OCI-LY3 (cell line): ENCODE measurements around the gene HYPK.
"Not testable (repeated sequence)": the region's sequence is repeated elsewhere in the genome, so short reads cannot be mapped to it uniquely, and the experiment has no call there.

Experiments used
- H2AFZ ChIP-seq: fragments of 200-600, 300-600 bp; shearing (Covaris generic); 2 replicates; pipeline ENCODE4 v1.6.0; 2014; ENCODE audit warnings: antibody characterized with exemption, low read depth, low read length
- H3K27ac ChIP-seq: fragments of 200-600, 300-600 bp; sonication (generic); 2 replicates; pipeline ENCODE4 v1.5.1; 2014; ENCODE audit warnings: mild to moderate bottlenecking, low read length, moderate library complexity, mixed read lengths
- H3K27me3 ChIP-seq: fragments of 200-600, 300-600 bp; sonication (generic); 2 replicates; pipeline ENCODE4 v1.6.1; 2014; ENCODE audit warnings: low read depth, low read length, mixed read lengths
- H3K36me3 ChIP-seq: fragments of 200-600, 300-600 bp; sonication (generic); replicated peaks from 2 replicates; pipeline ENCODE3; 2014; ENCODE audit warnings: low read depth, low read length, mixed read lengths
- H3K4me1 ChIP-seq: fragments of 300-600, 200-600 bp; sonication (generic); 2 replicates; pipeline ENCODE4 v1.6.1; 2014; ENCODE audit warnings: low read length, mixed read lengths
- H3K4me2 ChIP-seq: fragments of 200-600, 300-600 bp; sonication (generic); 2 replicates; pipeline ENCODE4 v1.6.1; 2014; ENCODE audit warnings: low read length, mixed read lengths
- H3K4me3 ChIP-seq: fragments of 300-600, 200-600 bp; sonication (generic); 2 replicates; pipeline ENCODE4 v1.5.1; 2014; ENCODE audit warnings: antibody characterized with exemption, mild to moderate bottlenecking, low read length, moderate library complexity
- H3K79me2 ChIP-seq: fragments of 300-600, 200-600 bp; shearing (Covaris generic); 2 replicates; pipeline ENCODE4 v1.6.1; 2014; ENCODE audit warnings: mild to moderate bottlenecking, low read length, mixed read lengths
- H3K9ac ChIP-seq: fragments of 300-600, 200-600 bp; shearing (Covaris generic); 2 replicates; pipeline ENCODE4 v1.6.0; 2014; ENCODE audit warnings: mild to moderate bottlenecking, low read length, moderate library complexity
- H3K9me3 ChIP-seq: fragments of 200-600, 300-600 bp; shearing (Covaris generic); 2 replicates; pipeline ENCODE4 v1.6.1; 2014; ENCODE audit warnings: low read length, mixed read lengths; ENCODE audit not compliant: insufficient read depth
- H4K20me1 ChIP-seq: fragments of 200-600, 300-600 bp; sonication (generic); 2 replicates; pipeline ENCODE4 v1.6.1; 2016; ENCODE audit warnings: low read length, mixed read lengths; ENCODE audit not compliant: insufficient read depth
- EZH2phosphoT487 ChIP-seq: fragments of 200-600 bp; shearing (Covaris generic); IDR thresholded peaks from 2 replicates; pipeline ENCODE4 v1.6.1; 2018; ENCODE audit warnings: antibody characterized with exemption, mixed run types, low read depth
- TF ChIP-seq, protein P1 (sequence below): fragments of 200-600, 300-600 bp; sonication (generic); IDR thresholded peaks from 2 replicates; pipeline ENCODE4 v1.5.1; 2014; ENCODE audit warnings: antibody characterized with exemption, low read length, low read depth

Gene HYPK

DNA sequence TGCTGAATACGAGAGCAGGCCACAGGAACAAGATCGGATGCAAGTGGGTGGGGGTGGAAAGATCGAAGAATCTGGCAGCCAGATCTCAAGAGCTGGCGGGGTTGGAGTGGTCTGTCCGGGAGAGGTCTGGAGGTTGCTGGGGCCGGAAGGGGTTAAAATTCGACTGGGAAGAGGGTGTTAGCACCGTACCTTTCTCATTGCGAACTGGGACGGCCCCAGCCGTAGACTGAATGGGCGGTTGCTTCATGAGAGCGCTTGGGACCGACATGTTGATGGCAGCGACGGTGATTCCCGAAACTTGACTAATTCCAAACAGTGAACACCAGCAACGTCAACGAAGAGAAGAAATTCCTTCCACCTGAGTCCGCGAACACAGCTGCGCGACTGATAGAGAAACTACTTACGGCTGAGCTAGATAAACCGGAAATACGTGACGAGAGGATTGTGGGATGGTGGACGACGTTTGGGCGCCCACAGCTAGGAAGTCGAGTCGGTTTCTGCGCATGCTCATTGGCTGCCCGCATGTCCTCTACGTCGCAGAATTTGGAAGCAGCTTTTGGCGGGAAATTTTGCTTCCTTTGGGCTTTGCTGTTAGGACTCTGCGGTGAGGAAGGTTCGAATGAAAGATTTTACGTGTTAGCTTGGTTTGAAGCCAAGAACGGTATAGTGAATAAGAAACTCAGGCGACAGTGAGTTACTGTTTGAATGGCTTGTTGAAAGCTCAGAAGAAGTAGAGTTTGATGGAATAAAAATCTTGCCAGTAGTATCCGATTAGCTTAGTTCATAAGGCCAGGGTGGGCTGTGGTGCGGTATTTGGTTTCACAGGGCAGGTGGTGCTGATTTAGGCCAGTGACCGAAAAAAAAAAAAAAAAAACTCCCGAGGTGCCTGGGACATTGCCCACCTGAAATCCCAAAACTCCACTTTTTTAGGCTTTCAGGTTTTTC lies 24.2 kb downstream of the HYPK start, which contains the start of gene MFAP1:
Gene MFAP1 (minus strand): TSS at position 389 of the 945 bp plus-strand sequence. CDS start 121 bp downstream, at position 268.
- Histone ChIP-seq H3K4me2 (peak within 1 kb of the TSS; percentile 74), H4K20me1 (0 out of 2 replicates have a peak, but pooled peaks cover 2% of the 10 kb centered on the region), H3K9me3 (no peaks in the 10 kb centered on the region; the same call in 1 of the 2 replicates), H3K36me3 (peaks cover 16% of the 10 kb centered on the region), H3K4me3 (peak within 1 kb of the TSS; percentile 94), H3K79me2 (peaks cover 83% of the 10 kb centered on the region), H3K9ac (peak within 1 kb of the TSS; percentile 95), H3K27me3 (no peaks in the 10 kb centered on the region), H3K4me1 (peaks cover 36% of the 10 kb centered on the region), H3K27ac (peak within 1 kb of the TSS; percentile 71), H2AFZ (peak within 1 kb of the TSS; percentile 94)
- no peak for TF ChIP-seq EZH2phosphoT487
- TF ChIP-seq, protein P1, sequence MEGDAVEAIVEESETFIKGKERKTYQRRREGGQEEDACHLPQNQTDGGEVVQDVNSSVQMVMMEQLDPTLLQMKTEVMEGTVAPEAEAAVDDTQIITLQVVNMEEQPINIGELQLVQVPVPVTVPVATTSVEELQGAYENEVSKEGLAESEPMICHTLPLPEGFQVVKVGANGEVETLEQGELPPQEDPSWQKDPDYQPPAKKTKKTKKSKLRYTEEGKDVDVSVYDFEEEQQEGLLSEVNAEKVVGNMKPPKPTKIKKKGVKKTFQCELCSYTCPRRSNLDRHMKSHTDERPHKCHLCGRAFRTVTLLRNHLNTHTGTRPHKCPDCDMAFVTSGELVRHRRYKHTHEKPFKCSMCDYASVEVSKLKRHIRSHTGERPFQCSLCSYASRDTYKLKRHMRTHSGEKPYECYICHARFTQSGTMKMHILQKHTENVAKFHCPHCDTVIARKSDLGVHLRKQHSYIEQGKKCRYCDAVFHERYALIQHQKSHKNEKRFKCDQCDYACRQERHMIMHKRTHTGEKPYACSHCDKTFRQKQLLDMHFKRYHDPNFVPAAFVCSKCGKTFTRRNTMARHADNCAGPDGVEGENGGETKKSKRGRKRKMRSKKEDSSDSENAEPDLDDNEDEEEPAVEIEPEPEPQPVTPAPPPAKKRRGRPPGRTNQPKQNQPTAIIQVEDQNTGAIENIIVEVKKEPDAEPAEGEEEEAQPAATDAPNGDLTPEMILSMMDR, result no peak

DNA sequence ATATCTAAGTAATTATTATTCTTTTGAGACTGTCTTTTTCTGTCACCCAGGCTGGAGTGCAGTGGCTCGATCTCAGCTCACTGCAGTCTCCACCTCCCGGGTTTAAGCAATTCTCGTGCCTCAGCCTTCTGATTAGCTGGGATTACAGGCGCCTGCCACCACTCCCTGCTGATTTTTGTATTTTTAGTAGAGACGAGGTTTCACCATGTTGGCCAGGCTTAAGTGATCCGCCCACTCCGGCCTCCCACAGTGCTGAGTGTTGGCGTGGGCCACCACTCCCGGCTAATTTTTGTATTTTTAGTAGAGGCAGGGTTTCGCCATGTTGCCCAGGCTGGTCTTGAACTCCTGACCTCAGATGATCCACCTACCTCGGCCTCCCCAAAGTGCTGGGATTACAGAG lies 24.9 kb downstream of the HYPK start:
- H3K9ac ChIP-seq, H4K20me1 ChIP-seq, H2AFZ ChIP-seq, H3K27me3 ChIP-seq, H3K9me3 ChIP-seq: not testable (repeated sequence)
- H3K27ac ChIP-seq, result peak overlapping the region; percentile 71; the same call in 1 of the 2 replicates
- H3K36me3 ChIP-seq, result peaks cover 22% of the 10 kb centered on the region
- H3K4me1 ChIP-seq, result peaks cover 42% of the 10 kb centered on the region
- peak overlapping the region; percentile 94 for H3K4me3 ChIP-seq
- peak overlapping the region; percentile 74; the same call in 1 of the 2 replicates for H3K4me2 ChIP-seq
- peaks cover 83% of the 10 kb centered on the region for H3K79me2 ChIP-seq

GRCh38 chr15:43826029-43826507 lies 25.7 kb downstream of the HYPK start:
- peak overlapping the region; percentile 75 for H3K27ac ChIP-seq

DNA sequence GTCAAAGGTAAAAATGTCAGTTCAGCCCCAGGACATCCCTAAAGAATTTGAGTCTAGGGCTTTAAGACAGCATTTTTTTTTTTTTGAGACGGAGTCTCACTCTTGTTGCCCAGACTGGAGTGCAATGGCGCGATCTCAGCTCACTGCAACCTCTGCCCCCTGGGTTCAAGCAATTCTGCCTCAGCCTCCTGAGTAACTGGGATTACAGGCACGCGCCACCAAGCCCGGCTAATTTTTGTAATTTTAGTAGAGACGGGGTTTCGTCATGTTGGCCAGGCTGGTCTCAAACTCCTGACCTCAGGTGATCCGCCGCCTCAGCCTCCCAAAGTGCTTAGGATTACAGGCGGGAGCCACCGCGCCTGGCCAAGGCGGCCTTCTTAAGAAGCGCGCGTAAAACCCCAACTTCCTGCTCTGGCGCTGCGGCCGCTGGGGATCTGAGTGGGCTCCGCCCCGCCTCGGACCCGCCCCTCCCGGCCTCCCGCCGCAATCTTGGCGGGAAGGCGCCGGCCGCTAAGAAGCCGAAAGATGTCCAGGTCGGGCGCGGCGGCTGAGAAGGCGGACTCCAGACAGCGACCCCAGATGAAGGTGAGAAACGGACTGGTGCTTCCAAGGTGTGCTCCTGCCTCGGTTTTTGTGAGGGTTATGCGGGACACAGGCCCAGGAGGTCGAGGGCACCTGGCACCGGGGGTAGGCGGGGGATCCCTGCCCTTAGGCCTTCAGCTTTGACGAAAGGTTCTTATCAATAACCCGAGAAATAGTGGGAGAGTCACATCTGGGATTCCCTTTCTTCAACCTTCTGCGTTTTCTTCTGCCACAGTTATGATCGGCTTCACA lies 26.3 kb downstream of the HYPK start, which contains the start of gene WDR76:
Gene WDR76 (plus strand): TSS at position 495 of the 834 bp plus-strand sequence. CDS start 31 bp downstream, at position 526.
- H3K4me3 ChIP-seq, result peak within 1 kb of the TSS; percentile 97
- H2AFZ ChIP-seq, result peak within 1 kb of the TSS; percentile 62
- H3K4me2 ChIP-seq, result peak within 1 kb of the TSS; percentile 80
- H3K27ac ChIP-seq, result peak within 1 kb of the TSS; percentile 75
- no peaks in the 10 kb centered on the region for H3K27me3 ChIP-seq
- peaks cover 49% of the 10 kb centered on the region for H3K4me1 ChIP-seq
- TF ChIP-seq, protein P1, result no peak
- no peak for TF ChIP-seq EZH2phosphoT487
- peaks cover 20% of the 10 kb centered on the region for H3K36me3 ChIP-seq
- H3K9me3 ChIP-seq, result no peaks in the 10 kb centered on the region; the same call in 1 of the 2 replicates
- H4K20me1 ChIP-seq, result 0 out of 2 replicates have a peak, but pooled peaks cover 2% of the 10 kb centered on the region
- peaks cover 83% of the 10 kb centered on the region for H3K79me2 ChIP-seq
- H3K9ac ChIP-seq, result peak within 1 kb of the TSS; percentile 98

More at GRCh38 chr15:43826029-43826507, 25.7 kb downstream of the HYPK start:
- 0 out of 2 replicates have a peak, but pooled peaks cover 2% of the 10 kb centered on the region for H4K20me1 ChIP-seq
- no peaks in the 10 kb centered on the region; the same call in 1 of the 2 replicates for H3K9me3 ChIP-seq
- peak overlapping the region; percentile 97 for H3K4me3 ChIP-seq
- H3K9ac ChIP-seq, result peak overlapping the region; percentile 98; the same call in 1 of the 2 replicates
- no peaks in the 10 kb centered on the region for H3K27me3 ChIP-seq
- no peak overlapping the region for H2AFZ ChIP-seq
- H3K4me1 ChIP-seq, result peaks cover 50% of the 10 kb centered on the region
- peak overlapping the region; percentile 80 for H3K4me2 ChIP-seq
- peaks cover 23% of the 10 kb centered on the region for H3K36me3 ChIP-seq
- TF ChIP-seq, protein P1, result no peak
- TF ChIP-seq EZH2phosphoT487, result no peak
- H3K79me2 ChIP-seq, result peaks cover 83% of the 10 kb centered on the region
